Skeletal muscle satellite cell (primary cell): Measurements from ENCODE around the gene MAPKAP1.

Experiments used
- H3K27me3 ChIP-seq: 2 replicates; pipeline ENCODE4 v1.7.0; 2013; ENCODE audit warnings: low read length; ENCODE audit not compliant: control insufficient read depth, insufficient read depth
- H3K36me3 ChIP-seq: 2 replicates; pipeline ENCODE4 v1.7.0; 2013; ENCODE audit warnings: mild to moderate bottlenecking, control low read depth, low read length; ENCODE audit not compliant: insufficient read depth
- H3K4me1 ChIP-seq: 2 replicates; pipeline ENCODE4 v1.7.0; 2013; ENCODE audit warnings: low read length; ENCODE audit not compliant: control insufficient read depth, insufficient read depth
- H3K4me2 ChIP-seq: 2 replicates; pipeline ENCODE4 v1.7.0; 2013; ENCODE audit warnings: mild to moderate bottlenecking, low read length
- H3K4me3 ChIP-seq: 2 replicates; pipeline ENCODE4 v1.7.0; 2013; ENCODE audit warnings: low read length
- H3K9ac ChIP-seq: 2 replicates; pipeline ENCODE4 v1.7.0; 2013; ENCODE audit warnings: mild to moderate bottlenecking, low read depth, low read length, moderate library complexity
- H3K9me3 ChIP-seq: replicated peaks from 2 replicates; pipeline ENCODE4 v1.7.0; 2013; ENCODE audit warnings: mild to moderate bottlenecking, control low read depth, low read length

MAPKAP1 gene

DNA sequence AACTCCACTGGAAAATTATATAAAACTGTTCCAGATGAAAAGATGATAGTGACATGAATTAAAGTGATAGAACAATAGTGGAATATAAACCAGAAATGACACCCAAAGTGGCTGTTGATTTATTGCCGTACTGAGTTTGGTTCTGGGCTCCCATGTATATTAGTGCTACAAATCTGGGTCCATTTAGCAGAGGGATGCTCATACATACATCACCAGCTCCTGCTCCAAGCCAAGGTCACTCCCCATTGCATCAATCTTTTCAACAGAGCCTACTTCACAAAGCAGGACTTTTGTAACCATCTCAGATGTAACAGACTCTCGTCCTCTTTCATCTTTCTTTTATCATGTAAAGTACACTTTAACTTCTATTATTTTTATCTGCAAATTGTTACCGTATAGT is 236.8 kb downstream of the MAPKAP1 start:
- H3K9me3 ChIP-seq: no peaks in the 10 kb centered on the region
- H3K4me3 ChIP-seq: no peak overlapping the region
- no peaks in the 10 kb centered on the region for H3K27me3 ChIP-seq
- H3K4me1 ChIP-seq: peaks cover 15% of the 10 kb centered on the region
- peaks cover 7% of the 10 kb centered on the region for H3K36me3 ChIP-seq
- no peak overlapping the region for H3K4me2 ChIP-seq
- no peak overlapping the region for H3K9ac ChIP-seq

DNA sequence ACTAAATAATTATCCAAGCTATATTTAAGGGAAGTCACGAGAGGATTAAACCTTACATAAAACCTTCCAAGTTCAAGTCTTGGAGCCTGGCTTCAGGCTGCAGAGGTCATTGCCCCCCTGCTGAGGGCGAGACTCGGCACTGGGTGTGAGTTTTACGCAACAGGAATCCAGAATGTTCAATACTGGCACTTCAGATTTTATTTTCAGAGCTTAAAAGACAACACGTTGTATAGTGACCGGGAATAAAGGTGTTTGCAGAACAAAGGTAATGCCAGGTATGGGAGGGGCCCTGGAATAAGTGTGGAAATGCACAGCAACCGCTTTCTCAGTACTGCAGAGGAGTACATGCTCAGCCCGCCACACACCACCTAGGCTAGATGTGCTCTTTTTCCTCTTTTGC is 238.4 kb downstream of the MAPKAP1 start:
- H3K36me3 ChIP-seq: peaks cover 7% of the 10 kb centered on the region
- no peak overlapping the region for H3K4me3 ChIP-seq
- no peaks in the 10 kb centered on the region for H3K9me3 ChIP-seq
- H3K27me3 ChIP-seq: no peaks in the 10 kb centered on the region
- H3K4me2 ChIP-seq: no peak overlapping the region
- no peak overlapping the region for H3K9ac ChIP-seq
- H3K4me1 ChIP-seq: peaks cover 13% of the 10 kb centered on the region

DNA sequence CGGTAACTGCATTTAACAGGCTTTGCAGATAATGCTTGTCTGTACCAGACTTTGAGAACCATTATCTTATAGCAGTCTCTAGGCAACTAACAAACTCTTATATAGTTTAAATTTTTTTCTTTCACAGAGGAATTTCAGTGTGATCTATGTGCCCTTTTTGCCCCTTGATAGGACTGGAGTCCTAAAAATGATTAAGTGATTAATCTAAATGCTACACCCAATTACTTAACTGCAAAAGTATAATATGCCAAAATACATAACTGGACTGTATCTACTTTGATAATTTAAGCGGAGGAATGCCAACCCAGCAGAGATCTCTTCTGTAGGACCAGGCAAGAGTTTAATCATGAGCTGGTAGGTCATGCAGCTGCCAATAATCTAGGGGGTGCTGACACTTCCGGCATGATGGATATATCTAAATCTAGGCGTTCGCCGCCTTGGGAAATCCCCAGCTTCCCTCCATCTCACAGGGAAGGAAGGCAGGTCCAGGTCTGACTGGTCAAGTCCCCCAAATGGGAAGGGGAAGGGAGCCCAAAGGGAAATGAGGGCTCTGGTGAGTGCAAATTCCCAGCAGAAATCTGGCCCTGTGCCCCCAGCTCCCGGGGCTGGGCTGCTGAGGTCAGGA is 239.8 kb downstream of the MAPKAP1 start:
- H3K4me2 ChIP-seq: no peak overlapping the region
- no peak overlapping the region for H3K4me3 ChIP-seq
- H3K27me3 ChIP-seq: no peaks in the 10 kb centered on the region
- H3K9ac ChIP-seq: no peak overlapping the region
- H3K36me3 ChIP-seq: peaks cover 7% of the 10 kb centered on the region
- no peaks in the 10 kb centered on the region for H3K4me1 ChIP-seq
- H3K9me3 ChIP-seq: no peaks in the 10 kb centered on the region

DNA sequence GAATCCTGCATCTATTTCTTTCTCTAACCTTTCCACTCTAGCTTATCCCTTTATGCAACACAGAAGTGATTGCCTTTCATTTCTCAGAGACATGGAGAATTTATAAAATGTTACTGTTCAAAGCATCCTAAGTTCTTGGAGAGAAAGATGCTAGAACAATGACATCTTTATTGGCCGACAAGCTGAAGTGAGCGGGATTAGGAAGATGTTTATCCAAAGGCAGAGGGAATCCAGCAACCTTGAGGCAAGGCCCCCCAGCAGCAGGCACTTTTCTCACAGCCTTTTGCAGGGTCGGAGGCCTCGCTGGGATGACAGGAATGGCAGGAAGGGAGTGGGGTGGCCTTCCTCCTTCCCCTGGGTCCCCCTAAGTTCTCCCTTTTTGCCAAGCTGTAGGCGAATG is 240.6 kb downstream of the MAPKAP1 start:
- Histone ChIP-seq H3K36me3 (peaks cover 9% of the 10 kb centered on the region), H3K9ac (no peak overlapping the region), H3K27me3 (no peaks in the 10 kb centered on the region), H3K9me3 (no peaks in the 10 kb centered on the region), H3K4me2 (no peak overlapping the region), H3K4me3 (no peak overlapping the region), H3K4me1 (no peaks in the 10 kb centered on the region)

- peaks cover 17% of the 10 kb centered on the region for H3K36me3 ChIP-seq
- no peak overlapping the region for H3K4me2 ChIP-seq
- H3K4me1 ChIP-seq: peaks cover 6% of the 10 kb centered on the region
- H3K4me3 ChIP-seq: no peak overlapping the region
- no peaks in the 10 kb centered on the region for H3K27me3 ChIP-seq
- no peak overlapping the region for H3K9ac ChIP-seq
- no peaks in the 10 kb centered on the region for H3K9me3 ChIP-seq
Observed at GRCh38 chr9:125464591-125465385, 242.2 kb downstream of the MAPKAP1 start.

DNA sequence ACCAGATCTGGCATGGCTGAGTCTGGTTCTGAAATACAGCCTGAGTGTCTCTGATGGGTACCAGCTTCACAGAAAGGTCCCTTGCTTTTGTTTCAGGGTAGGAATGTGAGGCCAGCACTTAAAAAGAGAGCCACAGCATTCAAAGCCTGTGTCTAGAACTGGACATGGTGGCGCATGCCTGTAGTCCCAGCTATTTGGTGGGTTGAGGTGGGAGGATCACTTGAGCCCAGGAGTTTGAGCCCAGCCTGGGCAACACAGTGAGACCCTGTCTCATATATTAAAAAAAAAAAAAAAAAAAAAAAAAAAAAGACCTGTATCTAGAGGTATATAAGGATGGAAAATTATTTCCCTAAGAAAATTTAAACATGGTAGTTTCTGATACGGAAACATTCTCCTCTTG is 243.1 kb downstream of the MAPKAP1 start:
- H3K27me3 ChIP-seq: no peaks in the 10 kb centered on the region

GRCh38 chr9:125462861-125463291 is 244.1 kb downstream of the MAPKAP1 start:
- H3K9ac ChIP-seq: no peak overlapping the region
- no peak overlapping the region for H3K4me2 ChIP-seq
- H3K9me3 ChIP-seq: no peaks in the 10 kb centered on the region
- H3K4me3 ChIP-seq: no peak overlapping the region
- H3K4me1 ChIP-seq: peaks cover 6% of the 10 kb centered on the region
- no peaks in the 10 kb centered on the region for H3K27me3 ChIP-seq
- H3K36me3 ChIP-seq: peaks cover 18% of the 10 kb centered on the region

More for the DNA sequence above, 243.1 kb downstream of the MAPKAP1 start:
- H3K4me3 ChIP-seq: no peak overlapping the region
- no peak overlapping the region for H3K9ac ChIP-seq
- H3K4me2 ChIP-seq: no peak overlapping the region
- peaks cover 6% of the 10 kb centered on the region for H3K4me1 ChIP-seq
- H3K9me3 ChIP-seq: no peaks in the 10 kb centered on the region
- peaks cover 17% of the 10 kb centered on the region for H3K36me3 ChIP-seq

DNA sequence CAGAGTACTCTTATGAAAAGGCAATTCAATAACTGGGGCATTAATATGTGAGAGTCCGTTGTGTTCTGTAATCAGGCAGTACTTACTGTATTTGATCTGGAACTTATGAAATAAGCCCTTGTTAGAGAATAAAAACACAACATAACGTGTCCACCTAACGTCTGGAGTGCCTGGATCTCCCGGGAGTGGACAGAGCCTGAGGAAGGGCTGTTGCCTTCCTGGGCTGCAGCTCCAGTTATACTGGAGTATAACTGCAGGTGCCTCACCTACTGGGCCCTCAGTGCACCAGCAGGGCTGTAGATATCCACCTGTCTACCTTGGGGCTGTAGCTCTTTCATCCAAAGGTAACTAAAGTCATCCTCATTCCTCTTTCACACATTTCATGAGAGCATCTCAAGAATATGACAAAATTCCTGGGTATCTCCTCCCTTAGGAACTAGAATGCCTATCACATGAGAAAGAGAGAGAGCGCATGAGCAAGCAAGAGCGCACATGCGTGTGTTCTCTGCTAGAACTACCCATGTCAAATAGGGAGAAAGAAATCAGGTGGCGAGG is 245.3 kb downstream of the MAPKAP1 start:
- Histone ChIP-seq H3K9me3 (no peaks in the 10 kb centered on the region), H3K4me3 (no peak overlapping the region), H3K4me2 (no peak overlapping the region), H3K9ac (no peak overlapping the region), H3K4me1 (peaks cover 6% of the 10 kb centered on the region), H3K36me3 (peaks cover 22% of the 10 kb centered on the region), H3K27me3 (no peaks in the 10 kb centered on the region)

DNA sequence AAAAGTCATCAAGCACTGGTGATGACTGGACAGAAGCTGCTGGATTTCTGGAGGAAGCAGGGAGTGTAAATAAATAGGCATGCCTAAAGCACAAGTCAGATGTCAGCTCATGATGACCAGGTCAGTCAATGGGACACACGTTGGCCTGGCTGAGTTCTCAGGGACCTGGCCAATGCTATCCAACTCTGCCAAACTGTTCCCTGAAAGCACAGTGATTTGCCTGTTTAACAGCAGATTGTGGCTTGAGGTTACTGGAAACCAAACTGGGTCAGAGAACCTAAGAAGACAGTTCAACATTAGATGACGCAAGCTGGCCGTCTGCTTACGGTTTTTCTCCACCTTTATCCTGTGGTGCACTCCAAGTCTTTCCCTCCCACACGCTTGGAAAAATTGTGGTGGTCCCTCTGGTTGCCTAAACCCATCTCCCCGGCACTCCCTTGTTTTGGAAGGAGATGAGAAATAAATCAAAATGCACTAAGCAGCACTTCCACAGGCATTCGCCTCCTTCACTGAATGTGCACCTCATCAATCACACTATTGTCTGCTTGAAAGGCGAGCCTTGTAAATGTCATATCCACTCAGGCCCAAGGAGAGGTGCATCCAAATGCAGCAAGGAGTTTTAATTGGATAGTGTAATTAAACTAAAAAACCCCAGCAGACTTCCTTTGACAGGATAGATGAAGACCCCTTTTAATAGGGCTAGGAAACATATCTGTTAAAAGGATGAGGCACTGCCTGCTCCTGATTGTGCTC is 245.9 kb downstream of the MAPKAP1 start:
- peaks cover 16% of the 10 kb centered on the region for H3K36me3 ChIP-seq
- H3K27me3 ChIP-seq: no peaks in the 10 kb centered on the region
- peaks cover 6% of the 10 kb centered on the region for H3K4me1 ChIP-seq
- H3K4me2 ChIP-seq: no peak overlapping the region
- no peak overlapping the region for H3K4me3 ChIP-seq
- H3K9ac ChIP-seq: no peak overlapping the region
- no peaks in the 10 kb centered on the region for H3K9me3 ChIP-seq

GRCh38 chr9:125460346-125460745 is 246.7 kb downstream of the MAPKAP1 start:
- no peak overlapping the region for H3K4me2 ChIP-seq

GRCh38 chr9:125457357-125457756 is 249.7 kb downstream of the MAPKAP1 start:
- H3K9ac ChIP-seq: no peak overlapping the region
- no peaks in the 10 kb centered on the region for H3K27me3 ChIP-seq
- peaks cover 6% of the 10 kb centered on the region for H3K4me1 ChIP-seq
- H3K36me3 ChIP-seq: peaks cover 15% of the 10 kb centered on the region
- H3K4me2 ChIP-seq: no peak overlapping the region
- no peak overlapping the region for H3K4me3 ChIP-seq
- H3K9me3 ChIP-seq: no peaks in the 10 kb centered on the region

More at GRCh38 chr9:125460346-125460745, 246.7 kb downstream of the MAPKAP1 start:
- Histone ChIP-seq H3K4me3 (no peak overlapping the region), H3K9ac (no peak overlapping the region), H3K36me3 (peaks cover 15% of the 10 kb centered on the region), H3K4me1 (peaks cover 6% of the 10 kb centered on the region), H3K27me3 (no peaks in the 10 kb centered on the region), H3K9me3 (no peaks in the 10 kb centered on the region)
